B cell (primary cell): ENCODE measurements around the gene DLG1. TPM values are rescaled to one million over a fixed set of nuclear protein-coding genes. Genes with fewer than 3 reads are reported as not detected.

ENCODE experiments used
- ATAC-seq: fragments of 200-7000 bp; cut with Tn5 transposase; one replicate; pipeline ENCODE4 v1.10.0; 2021; ENCODE audit warnings: low read depth, mild to moderate bottlenecking, moderate number of reproducible peaks, moderate library complexity
- CTCF ChIA-PET: fragments of 350-600 bp; sonication (Branson Sonifier 250); formaldehyde crosslinking; loops from one replicate; lab custom pipeline; 2021; ENCODE audit warnings: antibody characterized with exemption, inconsistent platforms; lab: Charles Lee
- POLR2A ChIA-PET: fragments of 350-600 bp; sonication (Branson Sonifier 250); formaldehyde crosslinking; loops from one replicate; lab custom pipeline; 2021; ENCODE audit warnings: antibody characterized with exemption; lab: Charles Lee
- DNase-seq: peaks from one replicate; pipeline ENCODE4 v3.0.0; 2013
- H2AFZ ChIP-seq: 2 replicates; pipeline ENCODE4 v1.6.1; 2012; ENCODE audit warnings: mild to moderate bottlenecking, low read depth, low read length; ENCODE audit not compliant: insufficient read depth, poor library complexity, severe bottlenecking
- H3K27ac ChIP-seq, 2 donors: 1 replicate in 1 of 2; 2 replicates in 1 of 2; pipeline ENCODE4 v1.5.1; 2012 to 2013; ENCODE audit warnings: low read length in 2 of 2, mild to moderate bottlenecking in 2 of 2, moderate library complexity in 1 of 2
- H3K27me3 ChIP-seq, 4 experiments: fragments of 200-600 bp in 1 of 4; sonication (generic) in 1 of 4; replicated peaks in 1 of 4; 1 replicate in 2 of 4; 2 replicates in 2 of 4; pipeline versions ENCODE4 v1.6.1 to v1.7.0; 2013 to 2016; ENCODE audit warnings: low read length in 3 of 4, mild to moderate bottlenecking in 2 of 4, mixed read lengths in 1 of 4, moderate library complexity in 1 of 4; ENCODE audit not compliant: insufficient read depth in 4 of 4, control insufficient read depth in 3 of 4; ENCODE audit errors: control extremely low read depth in 1 of 4
- H3K36me3 ChIP-seq, 2 experiments: replicated peaks in 1 of 2; 1 replicate in 1 of 2; 2 replicates in 1 of 2; pipeline versions ENCODE4 v1.6.1 to v1.7.1; 2013; ENCODE audit warnings: low read length in 1 of 2; ENCODE audit not compliant: insufficient read depth in 2 of 2, control insufficient read depth in 1 of 2; ENCODE audit errors: control extremely low read depth in 1 of 2, extremely low read depth in 1 of 2
- H3K4me1 ChIP-seq, 2 donors: fragments of 200-600 bp in 1 of 2; sonication (generic) in 1 of 2; 1 replicate in 1 of 2; 2 replicates in 1 of 2; pipeline versions ENCODE4 v1.5.1 to v1.6.1; 2013 to 2017; ENCODE audit warnings: low read length in 2 of 2; ENCODE audit not compliant: control insufficient read depth in 2 of 2, insufficient read depth in 2 of 2
- H3K4me2 ChIP-seq: replicated peaks from 2 replicates; pipeline ENCODE3; 2012; ENCODE audit warnings: mild to moderate bottlenecking, low read depth, low read length; ENCODE audit not compliant: poor library complexity, severe bottlenecking
- H3K4me3 ChIP-seq, 5 experiments: fragments of 200-600 bp in 1 of 5; sonication (generic) in 1 of 5; 1 replicate in 3 of 5; 2 replicates in 2 of 5; pipeline versions ENCODE4 v1.5.1 to v1.7.0; 2011 to 2016; ENCODE audit warnings: low read length in 4 of 5, mild to moderate bottlenecking in 4 of 5, low read depth in 2 of 5, control low read depth in 1 of 5, moderate library complexity in 1 of 5; ENCODE audit not compliant: insufficient read depth in 1 of 5; ENCODE audit errors: control extremely low read depth in 1 of 5, extremely low read depth in 1 of 5
- H3K79me2 ChIP-seq: fragments of 200-600 bp; sonication (generic); one replicate; pipeline ENCODE4 v1.6.0; 2016; ENCODE audit warnings: low read length; ENCODE audit not compliant: control insufficient read depth, insufficient read depth
- H3K9ac ChIP-seq: fragments of 200-600 bp; sonication (generic); 2 replicates; pipeline ENCODE4 v1.6.1; 2017; ENCODE audit warnings: mild to moderate bottlenecking, low read length, moderate library complexity
- H3K9me3 ChIP-seq, 3 donors: one replicate each; pipeline versions ENCODE4 v1.6.1 to v1.7.1; 2013; ENCODE audit warnings: low read length in 2 of 3; ENCODE audit not compliant: control insufficient read depth in 2 of 3, insufficient read depth in 1 of 3; ENCODE audit errors: control extremely low read depth in 1 of 3
- H4K20me1 ChIP-seq: 2 replicates; pipeline ENCODE4 v1.6.0; 2012; ENCODE audit warnings: mild to moderate bottlenecking, low read length; ENCODE audit not compliant: insufficient read depth, control insufficient read depth, poor library complexity, severe bottlenecking
- H3K27ac Mint-ChIP-seq: one replicate; pipeline ENCODE4 v1.8.0; 2021; ENCODE audit warnings: mixed read lengths
- H3K27me3 Mint-ChIP-seq: one replicate; pipeline ENCODE4 v1.8.0; 2021; ENCODE audit warnings: mixed read lengths
- H3K4me1 Mint-ChIP-seq: one replicate; pipeline ENCODE4 v1.8.0; 2021; ENCODE audit warnings: mixed read lengths
- H3K4me3 Mint-ChIP-seq: one replicate; pipeline ENCODE4 v1.8.0; 2021; ENCODE audit warnings: mixed read lengths
- H3K9me3 Mint-ChIP-seq: one replicate; pipeline ENCODE4 v1.8.0; 2022; ENCODE audit warnings: mixed read lengths; ENCODE audit not compliant: insufficient read depth
- EZH2 ChIP-seq: IDR thresholded peaks from 2 replicates; pipeline ENCODE4 v1.6.1; 2012; ENCODE audit warnings: borderline replicate concordance, low read depth, mild to moderate bottlenecking, moderate library complexity, low read length; ENCODE audit not compliant: insufficient read depth, poor library complexity, severe bottlenecking
- WGBS: methylation state at CpG from one replicate; pipeline ENCODE4 v1.1.5; 2013; ENCODE audit warnings: missing lambda C conversion rate; ENCODE audit not compliant: insufficient coverage; 5-methylcytosine and 5-hydroxymethylcytosine counted together
- intact Hi-C: fragments of 100-400 bp; cut with micrococcal nuclease; formaldehyde crosslinking; loops from one replicate; pipeline ENCODE4 v1.10.0; 2022
- polyA plus RNA-seq: library from polyadenylated mRNA; depleted of rRNA; stranded (reverse); fragments of >200 nt; gene quantifications from 2 replicates; pipeline ENCODE4 v1.2.3, GENCODE V29; 2012
- total RNA-seq, 2 donors: library from RNA; stranded (reverse); fragments of 120-200 nt in 1 of 2; gene quantifications; 1 replicate in 1 of 2; 2 replicates in 1 of 2; pipeline versions ENCODE4 v1.2.3 to v1.2.4, GENCODE V29; 2013 to 2022
- TF ChIP-seq, protein P1 (sequence below): fragments of 200-600 bp; IDR thresholded peaks from one replicate; pipeline ENCODE4 v1.8.0; 2022; ENCODE audit warnings: antibody characterized with exemption, mild to moderate bottlenecking

Gene DLG1
- total and polyA plus RNA-seq, 2 donors (not counting 1 experiment from before 2014, with no cell fraction given), result 23.4 to 114 TPM

DNA sequence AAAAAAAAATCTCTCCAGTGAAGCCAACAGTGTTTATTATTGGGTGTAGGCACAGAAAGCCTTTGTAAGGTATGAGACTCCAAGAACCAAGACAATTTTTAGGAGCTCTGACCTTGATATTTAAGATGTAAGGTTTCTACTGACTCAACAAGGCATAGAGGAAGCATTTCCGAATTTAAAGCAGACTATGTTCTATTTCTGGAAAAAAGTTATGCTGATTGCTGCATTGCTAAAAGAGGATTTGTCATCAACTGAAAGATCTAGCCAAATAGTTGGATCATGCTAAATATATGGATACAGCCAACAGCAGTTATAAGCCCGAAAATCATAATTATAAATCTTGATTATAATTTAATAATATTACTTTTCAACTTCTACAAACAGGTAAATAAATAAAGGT lies 215.5 kb downstream of the DLG1 start:
- Histone ChIP-seq H3K9me3 (no peaks in the 10 kb centered on the region), H3K4me2 (no peak overlapping the region), H3K27me3 (no peaks in the 10 kb centered on the region), H3K79me2 (no peaks in the 10 kb centered on the region), H3K4me1 (peaks cover 0 to under 1% of the 10 kb centered on the region in 2 donors), H3K27ac (no peak overlapping the region), H2AFZ (no peak overlapping the region), H4K20me1 (no peaks in the 10 kb centered on the region), H3K9ac (no peak overlapping the region), H3K36me3 (peaks cover 0 to 6% of the 10 kb centered on the region in 2 experiments), H3K4me3 (no peak overlapping the region)
- Mint-ChIP-seq H3K4me3 (no peak overlapping the region), H3K27me3 (no peaks in the 10 kb centered on the region), H3K27ac (no peak overlapping the region), H3K4me1 (peaks cover 6% of the 10 kb centered on the region), H3K9me3 (no peaks in the 10 kb centered on the region)
- no CpG with 5 or more reads among the region's 2 CpGs for WGBS
- intact Hi-C loops, result no loop called here
- ChIA-PET CTCF (interaction anchor here (1.2 to 1.5 kb wide), 2 partner anchors 80 to 105 kb away, joined by 3 to 4 read pairs; no protein-coding TSS in a partner anchor), POLR2A (no interaction called here)
- DNase-seq (no peak), ATAC-seq (no peak)
- TF ChIP-seq, protein P1, sequence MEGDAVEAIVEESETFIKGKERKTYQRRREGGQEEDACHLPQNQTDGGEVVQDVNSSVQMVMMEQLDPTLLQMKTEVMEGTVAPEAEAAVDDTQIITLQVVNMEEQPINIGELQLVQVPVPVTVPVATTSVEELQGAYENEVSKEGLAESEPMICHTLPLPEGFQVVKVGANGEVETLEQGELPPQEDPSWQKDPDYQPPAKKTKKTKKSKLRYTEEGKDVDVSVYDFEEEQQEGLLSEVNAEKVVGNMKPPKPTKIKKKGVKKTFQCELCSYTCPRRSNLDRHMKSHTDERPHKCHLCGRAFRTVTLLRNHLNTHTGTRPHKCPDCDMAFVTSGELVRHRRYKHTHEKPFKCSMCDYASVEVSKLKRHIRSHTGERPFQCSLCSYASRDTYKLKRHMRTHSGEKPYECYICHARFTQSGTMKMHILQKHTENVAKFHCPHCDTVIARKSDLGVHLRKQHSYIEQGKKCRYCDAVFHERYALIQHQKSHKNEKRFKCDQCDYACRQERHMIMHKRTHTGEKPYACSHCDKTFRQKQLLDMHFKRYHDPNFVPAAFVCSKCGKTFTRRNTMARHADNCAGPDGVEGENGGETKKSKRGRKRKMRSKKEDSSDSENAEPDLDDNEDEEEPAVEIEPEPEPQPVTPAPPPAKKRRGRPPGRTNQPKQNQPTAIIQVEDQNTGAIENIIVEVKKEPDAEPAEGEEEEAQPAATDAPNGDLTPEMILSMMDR, result no peak
- TF ChIP-seq EZH2, result no peak

DNA sequence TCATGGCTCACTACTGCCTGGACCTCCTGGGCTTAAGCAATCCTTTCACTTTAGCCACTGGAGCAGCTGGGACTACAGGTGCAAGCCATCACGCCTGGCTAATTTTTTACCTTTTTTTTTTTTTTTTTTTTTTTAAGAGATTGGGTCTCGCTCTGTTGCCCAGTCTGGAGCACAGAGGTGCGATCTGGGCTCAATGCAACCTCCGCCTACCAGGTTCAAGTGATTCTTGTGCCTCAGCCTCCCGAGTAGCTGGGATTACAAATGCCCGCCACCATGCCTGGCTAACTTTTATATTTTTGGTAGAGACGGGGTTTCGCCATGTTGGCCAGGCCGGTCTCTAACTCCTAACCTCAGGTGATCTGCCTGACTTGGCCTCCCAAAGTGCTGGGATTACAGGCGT lies 218.1 kb downstream of the DLG1 start:
- 98% methylated on average over 9 of the region's 10 CpGs for WGBS
- H3K27ac ChIP-seq, result no peak overlapping the region
- H2AFZ ChIP-seq, result no peak overlapping the region
- ChIA-PET POLR2A (no interaction called here), CTCF (no interaction called here)
- intact Hi-C loops, result no loop called here
- no peaks in the 10 kb centered on the region for H3K9me3 Mint-ChIP-seq
- no peaks in the 10 kb centered on the region for H3K4me1 Mint-ChIP-seq
- no peak overlapping the region for H3K4me3 Mint-ChIP-seq
- no peaks in the 10 kb centered on the region for H3K27me3 Mint-ChIP-seq
- H3K36me3 ChIP-seq, result peaks cover 0 to 14% of the 10 kb centered on the region in 2 experiments
- no peaks in the 10 kb centered on the region for H3K27me3 ChIP-seq
- H3K27ac Mint-ChIP-seq, result no peak overlapping the region
- no peaks in the 10 kb centered on the region for H3K9me3 ChIP-seq
- DNase-seq (no peak), ATAC-seq (no peak)
- no peak for TF ChIP-seq EZH2
- TF ChIP-seq, protein P1, result no peak
- H3K9ac ChIP-seq, result no peak overlapping the region
- H4K20me1 ChIP-seq, result no peaks in the 10 kb centered on the region
- H3K4me1 ChIP-seq, result no peaks in the 10 kb centered on the region
- H3K4me3 ChIP-seq, result no peak overlapping the region
- no peaks in the 10 kb centered on the region for H3K79me2 ChIP-seq
- H3K4me2 ChIP-seq, result no peak overlapping the region
